Mesenchymal stem cell (in vitro differentiated cells and primary cell): Measurements from ENCODE around the gene SLC34A3.
"Not testable (repeated sequence)": the region's sequence is repeated elsewhere in the genome, so short reads cannot be mapped to it uniquely, and the experiment has no call there.

Source experiments
- DNase-seq: peaks from one replicate; pipeline ENCODE4 v3.0.0-alpha.2; 2013
- H2AFZ ChIP-seq: one replicate; pipeline ENCODE4 v1.6.1; 2013; ENCODE audit warnings: low read depth, mild to moderate bottlenecking, control low read depth, inconsistent platforms, low read length, moderate library complexity
- H2AK5ac ChIP-seq: 2 replicates; pipeline ENCODE4 v1.6.1; 2013; ENCODE audit warnings: low read length, moderate library complexity, mild to moderate bottlenecking, inconsistent platforms; ENCODE audit not compliant: severe bottlenecking
- H2BK120ac ChIP-seq: one replicate; pipeline ENCODE4 v1.6.1; 2013; ENCODE audit warnings: low read depth, mild to moderate bottlenecking, inconsistent platforms, low read length, moderate library complexity
- H2BK12ac ChIP-seq, 2 experiments: one replicate each; pipeline ENCODE4 v1.6.1; 2013; ENCODE audit warnings: inconsistent platforms in 2 of 2, low read length in 2 of 2, mild to moderate bottlenecking in 2 of 2, moderate library complexity in 2 of 2, control low read depth in 1 of 2
- H2BK15ac ChIP-seq: one replicate; pipeline ENCODE4 v1.6.1; 2013; ENCODE audit warnings: mild to moderate bottlenecking, low read depth, inconsistent platforms; ENCODE audit not compliant: poor library complexity, severe bottlenecking
- H2BK5ac ChIP-seq: 2 replicates; pipeline ENCODE4 v1.6.1; 2013; ENCODE audit warnings: low read depth, mild to moderate bottlenecking, low read length, control low read depth, inconsistent platforms; ENCODE audit not compliant: poor library complexity, severe bottlenecking
- H3K14ac ChIP-seq, 2 experiments: one replicate each; pipeline ENCODE4 v1.6.1; 2013; ENCODE audit warnings: inconsistent platforms in 2 of 2, low read length in 2 of 2, control low read depth in 1 of 2, mild to moderate bottlenecking in 1 of 2, moderate library complexity in 1 of 2
- H3K18ac ChIP-seq, 2 experiments: one replicate each; pipeline ENCODE4 v1.6.1; 2013; ENCODE audit warnings: inconsistent platforms in 2 of 2, low read length in 2 of 2, control low read depth in 1 of 2, low read depth in 1 of 2, mild to moderate bottlenecking in 1 of 2
- H3K23ac ChIP-seq, 2 experiments: one replicate each; pipeline ENCODE4 v1.6.1; 2013; ENCODE audit warnings: inconsistent platforms in 2 of 2, low read length in 2 of 2, mild to moderate bottlenecking in 2 of 2, moderate library complexity in 2 of 2, control low read depth in 1 of 2
- H3K27ac ChIP-seq: 2 replicates; pipeline ENCODE4 v1.5.1; 2013; ENCODE audit warnings: mild to moderate bottlenecking, moderate library complexity, low read length, control low read depth, inconsistent platforms; ENCODE audit not compliant: poor library complexity, severe bottlenecking
- H3K27me3 ChIP-seq, 2 experiments: 2 replicates each; pipeline versions ENCODE4 v1.6.1 to v1.7.0; 2013; ENCODE audit warnings: low read length in 2 of 2, mild to moderate bottlenecking in 2 of 2, moderate library complexity in 2 of 2, control low read depth in 1 of 2, inconsistent platforms in 1 of 2; ENCODE audit not compliant: control insufficient read depth in 1 of 2, insufficient read depth in 1 of 2
- H3K36me3 ChIP-seq, 2 experiments: 2 replicates each; pipeline versions ENCODE4 v1.6.1 to v1.7.0; 2013; ENCODE audit warnings: low read length in 2 of 2, control low read depth in 1 of 2, inconsistent platforms in 1 of 2, low read depth in 1 of 2, mild to moderate bottlenecking in 1 of 2; ENCODE audit not compliant: insufficient read depth in 2 of 2, control insufficient read depth in 1 of 2
- H3K4ac ChIP-seq, 2 experiments: one replicate each; pipeline ENCODE4 v1.6.1; 2013; ENCODE audit warnings: inconsistent platforms in 2 of 2, low read length in 2 of 2, mild to moderate bottlenecking in 2 of 2, moderate library complexity in 2 of 2, control low read depth in 1 of 2, low read depth in 1 of 2
- H3K4me1 ChIP-seq: 2 replicates; pipeline ENCODE4 v1.6.1; 2013; ENCODE audit warnings: low read depth, low read length, control low read depth; ENCODE audit not compliant: control insufficient read depth, insufficient read depth
- H3K4me2 ChIP-seq: 2 replicates; pipeline ENCODE4 v1.6.1; 2013; ENCODE audit warnings: low read length, mild to moderate bottlenecking, inconsistent platforms; ENCODE audit not compliant: poor library complexity, severe bottlenecking
- H3K4me3 ChIP-seq, 2 experiments: 2 replicates each; pipeline versions ENCODE4 v1.5.1 to v1.7.0; 2013; ENCODE audit warnings: low read length in 2 of 2, mild to moderate bottlenecking in 2 of 2, control low read depth in 1 of 2, low read depth in 1 of 2; ENCODE audit not compliant: insufficient read depth in 1 of 2
- H3K79me1 ChIP-seq: replicated peaks from 2 replicates; pipeline ENCODE4 v1.6.1; 2013; ENCODE audit warnings: mild to moderate bottlenecking, control low read depth, low read length, inconsistent platforms; ENCODE audit not compliant: poor library complexity, severe bottlenecking
- H3K9ac ChIP-seq: 2 replicates; pipeline ENCODE4 v1.7.0; 2013; ENCODE audit warnings: mild to moderate bottlenecking, low read length, moderate library complexity
- H3K9me3 ChIP-seq: 2 replicates; pipeline ENCODE4 v1.7.0; 2013; ENCODE audit warnings: mild to moderate bottlenecking, low read length; ENCODE audit not compliant: control insufficient read depth
- H4K8ac ChIP-seq: one replicate; pipeline ENCODE4 v1.6.1; 2013; ENCODE audit warnings: inconsistent platforms, mild to moderate bottlenecking, low read length, moderate library complexity
- H4K91ac ChIP-seq: one replicate; pipeline ENCODE4 v1.6.1; 2013; ENCODE audit warnings: mild to moderate bottlenecking, low read length, inconsistent platforms
- WGBS: methylation state at CpG from one replicate; pipeline ENCODE4 v1.1.7; 2013; ENCODE audit warnings: mixed read lengths; 5-methylcytosine and 5-hydroxymethylcytosine counted together

SLC34A3 gene

GRCh38 chr9:137262173-137262908 lies 31.6 kb downstream of the SLC34A3 start:
- H3K27ac ChIP-seq, H3K4ac ChIP-seq, H3K18ac ChIP-seq, H4K91ac ChIP-seq, H4K8ac ChIP-seq, H3K4me3 ChIP-seq, H3K23ac ChIP-seq, H3K27me3 ChIP-seq, H2BK12ac ChIP-seq, H3K9ac ChIP-seq, H3K9me3 ChIP-seq, H3K4me2 ChIP-seq, H3K4me1 ChIP-seq, H2AFZ ChIP-seq, H2BK5ac ChIP-seq, H3K14ac ChIP-seq, H2AK5ac ChIP-seq, H2BK15ac ChIP-seq, H2BK120ac ChIP-seq: not testable (repeated sequence)
- peaks cover 50 to 70% of the 10 kb centered on the region in 2 experiments for H3K36me3 ChIP-seq
- 44% methylated on average over 9 of the region's 15 CpGs for WGBS
- H3K79me1 ChIP-seq: peaks cover 41% of the 10 kb centered on the region
- DNase-seq: peak; percentile 67

GRCh38 chr9:137262909-137263285 lies 32.2 kb downstream of the SLC34A3 start:
- peaks cover 12% of the 10 kb centered on the region for H3K4me1 ChIP-seq
- no peak overlapping the region for H2AFZ ChIP-seq
- H3K4ac ChIP-seq: no peak overlapping the region
- peak overlapping the region in 1 of 2 experiments; percentile 28 for H3K18ac ChIP-seq
- DNase-seq: no peak
- no peak overlapping the region for H3K27ac ChIP-seq
- no peak overlapping the region for H2BK5ac ChIP-seq
- 96% methylated on average over 24 of the region's 24 CpGs for WGBS
- peak overlapping the region in 1 of 2 experiments; percentile 61 for H2BK12ac ChIP-seq
- no peak overlapping the region for H3K14ac ChIP-seq
- peaks cover 53 to 73% of the 10 kb centered on the region in 2 experiments for H3K36me3 ChIP-seq
- H4K91ac ChIP-seq: peak overlapping the region; percentile 66
- H3K79me1 ChIP-seq: peaks cover 43% of the 10 kb centered on the region
- H3K4me2 ChIP-seq: no peak overlapping the region
- no peak overlapping the region for H2BK120ac ChIP-seq
- H2AK5ac ChIP-seq: no peak overlapping the region
- H3K9me3 ChIP-seq: no peaks in the 10 kb centered on the region
- no peak overlapping the region for H3K9ac ChIP-seq
- no peak overlapping the region for H2BK15ac ChIP-seq
- H3K23ac ChIP-seq: no peak overlapping the region
- H3K4me3 ChIP-seq: no peak overlapping the region
- no peaks in the 10 kb centered on the region for H3K27me3 ChIP-seq
- H4K8ac ChIP-seq: peak overlapping the region; percentile 87

- no peak overlapping the region for H3K14ac ChIP-seq
- no peak overlapping the region for H3K23ac ChIP-seq
- H2AFZ ChIP-seq: no peak overlapping the region
- no peak overlapping the region for H3K18ac ChIP-seq
- H2BK15ac ChIP-seq: no peak overlapping the region
- no peak overlapping the region for H2BK5ac ChIP-seq
- H4K91ac ChIP-seq: no peak overlapping the region
- no peaks in the 10 kb centered on the region for H3K27me3 ChIP-seq
- peaks cover 56 to 72% of the 10 kb centered on the region in 2 experiments for H3K36me3 ChIP-seq
- H3K4me2 ChIP-seq: no peak overlapping the region
- H3K9me3 ChIP-seq: no peaks in the 10 kb centered on the region
- H3K27ac ChIP-seq: no peak overlapping the region
- 90% methylated on average over 10 of the region's 10 CpGs for WGBS
- H2BK12ac ChIP-seq: no peak overlapping the region
- H2AK5ac ChIP-seq: no peak overlapping the region
- H4K8ac ChIP-seq: no peak overlapping the region
- DNase-seq: no peak
- H3K9ac ChIP-seq: no peak overlapping the region
- peaks cover 44% of the 10 kb centered on the region for H3K79me1 ChIP-seq
- H3K4me3 ChIP-seq: no peak overlapping the region
- H3K4ac ChIP-seq: no peak overlapping the region
- H2BK120ac ChIP-seq: no peak overlapping the region
- H3K4me1 ChIP-seq: peaks cover 13% of the 10 kb centered on the region
Observed at GRCh38 chr9:137263506-137263905, 32.8 kb downstream of the SLC34A3 start.

GRCh38 chr9:137264067-137264466 lies 33.4 kb downstream of the SLC34A3 start:
- Histone ChIP-seq H3K18ac (no peak overlapping the region), H3K23ac (no peak overlapping the region), H3K79me1 (peaks cover 46% of the 10 kb centered on the region), H3K27me3 (no peaks in the 10 kb centered on the region), H4K91ac (no peak overlapping the region), H2AFZ (no peak overlapping the region), H3K14ac (no peak overlapping the region), H3K9ac (no peak overlapping the region), H2AK5ac (no peak overlapping the region), H2BK120ac (no peak overlapping the region), H3K4me2 (no peak overlapping the region), H2BK12ac (no peak overlapping the region), H3K4me3 (no peak overlapping the region), H3K4ac (no peak overlapping the region), H2BK15ac (no peak overlapping the region), H4K8ac (no peak overlapping the region), H3K36me3 (peaks cover 56 to 74% of the 10 kb centered on the region in 2 experiments), H3K27ac (no peak overlapping the region), H3K9me3 (no peaks in the 10 kb centered on the region), H2BK5ac (no peak overlapping the region), H3K4me1 (peaks cover 17% of the 10 kb centered on the region)
- DNase-seq: no peak
- WGBS: 98% methylated on average over 22 of the region's 22 CpGs
